Measurements from ENCODE around the gene NCAPH2. TPM values are rescaled to one million over a fixed set of nuclear protein-coding genes. Genes with fewer than 3 reads are reported as not detected.

The NCAPH2 gene
- total and polyA plus RNA-seq, 2 of the 8 experiments (the other 6 are each of a cell fraction or from before 2014, with no cell fraction given), result 62.2 to 81.6 TPM

- peaks cover 23 to 51% (median 39%) of the 10 kb centered on the region in 4 experiments for H3K36me3 ChIP-seq (ENCODE audit: control insufficient read depth in 2 of 4, insufficient read depth in 4 of 4, low read length in 3 of 4)
- no peaks in the 10 kb centered on the region for H3K27me3 ChIP-seq (replicated peaks in 1 of 4; ENCODE audit: control insufficient read depth in 3 of 4, extremely low read depth in 1 of 4, insufficient read depth in 3 of 4, low read length in 3 of 4)
- no peak overlapping the region for H3K9ac ChIP-seq (replicated peaks in 1 of 4; ENCODE audit: extremely low read depth in 1 of 4, low read depth in 3 of 4, low read length in 3 of 4)
- no peak overlapping the region for H3K56ac ChIP-seq (replicated peaks; ENCODE audit: insufficient read length, low read depth, low read length)
- no peak overlapping the region for H3K4me3 ChIP-seq (ENCODE audit: extremely low read depth in 1 of 4, insufficient read depth in 2 of 4, low read depth in 3 of 4, low read length in 4 of 4)
- no peak overlapping the region for H3K18ac ChIP-seq (ENCODE audit: extremely low read depth, low read length)
- H2AFZ ChIP-seq (ENCODE audit: low read length), result no peak overlapping the region
- peaks cover 22% of the 10 kb centered on the region for H3K79me1 ChIP-seq (ENCODE audit: low read depth, low read length)
- no peaks in the 10 kb centered on the region; the same call in 1 of the 2 replicates for H3K23me2 ChIP-seq (ENCODE audit: low read depth, low read length)
- H3K4me2 ChIP-seq (ENCODE audit: insufficient read depth in 1 of 2, low read depth in 2 of 2, low read length in 2 of 2), result no peak overlapping the region
- H2AK5ac ChIP-seq (ENCODE audit: low read depth, low read length), result no peak overlapping the region
- no peak overlapping the region for H2BK5ac ChIP-seq (ENCODE audit: low read depth, low read length)
- no peak overlapping the region for H3K23ac ChIP-seq (ENCODE audit: insufficient read length)
- H2BK120ac ChIP-seq (replicated peaks; ENCODE audit: low read depth, low read length), result no peak overlapping the region
- no peak overlapping the region for H3K4ac ChIP-seq (replicated peaks; ENCODE audit: insufficient read length, low read depth, low read length)
- H3K27ac ChIP-seq (ENCODE audit: low read depth, low read length), result no peak overlapping the region; the same call in 1 of the 2 replicates
- no peak overlapping the region for H4K8ac ChIP-seq (ENCODE audit: extremely low read depth, insufficient read depth, low read length)
- no peak for FAIRE-seq
- no peak overlapping the region for H3K14ac ChIP-seq (ENCODE audit: insufficient read length)
- no peak overlapping the region for H2BK15ac ChIP-seq (ENCODE audit: low read length)
- H4K20me1 ChIP-seq (replicated peaks in 1 of 2; ENCODE audit: control insufficient read depth in 1 of 2, insufficient read depth in 2 of 2, low read length in 2 of 2), result peaks cover 25 to 52% of the 10 kb centered on the region in 2 experiments
- H4K91ac ChIP-seq (replicated peaks; ENCODE audit: insufficient read length, low read length), result no peak overlapping the region
- WGBS, 2 experiments (ENCODE audit: extremely low coverage in 1 of 2, insufficient coverage in 1 of 2, insufficient read length in 1 of 2, insufficient replicate concordance in 2 of 2, low coverage in 1 of 2, low lambda C conversion rate in 2 of 2, missing lambda C conversion rate in 1 of 2), result 91% methylated on average over 23 of the region's 24 CpGs; no CpG with 5 or more reads in 1 of the 2 experiments
- peaks cover 0 to 39% of the 10 kb centered on the region in 2 experiments; a peak in 3 of 4 replicates for H3K79me2 ChIP-seq (ENCODE audit: control insufficient read depth in 1 of 2, insufficient read depth in 2 of 2, low read length in 2 of 2)
- H3K9me3 ChIP-seq (ENCODE audit: insufficient read depth in 2 of 2, low read depth in 1 of 2, low read length in 1 of 2), result no peaks in the 10 kb centered on the region
- no peak for TF ChIP-seq SP1 (IDR thresholded peaks at IDR 0.05; ENCODE audit: low read depth, low read length)
- TF ChIP-seq RAD21 (IDR thresholded peaks at IDR 0.05 in 1 of 2, conservative IDR thresholded peaks at IDR 0.05 in 1 of 2; ENCODE audit: low read depth in 2 of 2, low read length in 2 of 2), result no peak
- TF ChIP-seq ATF3 (IDR thresholded peaks at IDR 0.05; ENCODE audit: insufficient read depth, low read depth, low read length), result no peak
- no peak for TF ChIP-seq MAX (IDR thresholded peaks at IDR 0.05)
- TF ChIP-seq POLR2AphosphoS5 (IDR thresholded peaks at IDR 0.05; ENCODE audit: low read depth, low read length), result no peak
- no peak for TF ChIP-seq YY1 (IDR thresholded peaks at IDR 0.05; ENCODE audit: low read depth, low read length)
- no peak for TF ChIP-seq KDM4A (IDR thresholded peaks at IDR 0.05; ENCODE audit: low read depth, low read length, severe bottlenecking)
- no peak overlapping the region for H2BK12ac ChIP-seq (ENCODE audit: low read depth, low read length)
- H3K4me1 ChIP-seq (replicated peaks in 1 of 4; ENCODE audit: control insufficient read depth in 3 of 4, insufficient read depth in 4 of 4, low read length in 3 of 4), result peaks cover 0 to 13% (median 9%) of the 10 kb centered on the region in 4 experiments; a peak in 6 of 7 replicates
- POLR2A ChIA-PET (ENCODE audit: partially characterized antibody), result interaction anchor here (1.1 to 3.0 kb wide), 5 partner anchors 16 to 74 kb away, joined by 3 to 9 read pairs (median 6); no protein-coding TSS in a partner anchor
- H2BK20ac ChIP-seq (ENCODE audit: low read length), result no peak overlapping the region
- H4K5ac ChIP-seq (ENCODE audit: insufficient read length, low read depth, low read length), result no peak overlapping the region
- no peak for DNase-seq (ENCODE audit: low read depth in 1 of 2, low spot score in 2 of 2)
- CTCF ChIA-PET (ENCODE audit: partially characterized antibody), result interaction anchor here (1.2 to 9.1 kb wide), 5 partner anchors 10 to 68 kb away, joined by 3 to 60 read pairs (median 5); partner anchors contain the start of gene SCO2
Measured at GRCh38 chr22:50467341-50467740, 40.7 kb upstream of the NCAPH2 start.

Data from H1 (cell line).